ENCODE data around the gene FOXG1. TPM values are rescaled to one million over a fixed set of nuclear protein-coding genes. Genes with fewer than 3 reads are reported as not detected.

Gene FOXG1
- total RNA-seq, 1 experiment from 2014 or later, result 4.5 TPM

DNA sequence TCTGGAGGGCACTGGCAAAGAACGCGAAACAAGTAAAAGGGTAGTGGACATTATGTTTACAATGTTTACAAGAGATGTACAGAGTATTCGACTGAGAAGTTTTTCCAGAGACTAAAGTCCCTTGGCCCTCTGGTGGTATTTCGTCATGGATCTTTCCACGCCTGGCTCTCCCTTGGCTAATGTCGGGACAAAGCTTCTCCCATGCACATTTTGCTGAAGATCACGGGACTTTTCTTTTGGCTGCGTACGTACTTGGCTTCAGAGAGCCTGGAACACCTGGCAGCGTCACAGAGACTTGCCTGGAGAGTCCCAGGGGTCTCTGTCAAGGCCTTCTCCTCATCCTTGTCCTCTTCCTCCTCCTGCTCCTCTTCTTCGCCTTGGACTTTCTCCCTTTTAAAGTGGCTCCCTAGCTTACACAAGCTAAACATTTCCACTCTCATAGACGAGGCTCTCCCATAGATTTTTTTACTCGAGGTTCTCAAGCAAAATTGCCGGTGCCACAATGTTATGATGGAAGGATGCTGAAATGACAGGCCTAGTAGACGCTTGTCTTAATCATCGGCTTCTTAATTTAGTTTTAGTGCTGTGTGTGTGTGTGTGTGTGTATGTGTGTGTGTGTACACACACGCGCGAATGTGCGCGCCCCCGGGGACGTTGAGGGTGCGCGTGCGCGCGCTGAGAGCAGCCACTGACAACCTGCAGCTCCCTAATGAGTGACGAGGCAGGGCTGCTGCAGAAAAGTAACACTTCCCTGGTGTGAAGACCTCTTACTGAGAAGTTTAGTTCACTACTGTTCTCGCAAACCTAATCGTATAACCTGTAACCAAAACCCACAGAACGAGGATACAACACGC is 4.9 kb upstream of the FOXG1 start:
- no peak for DNase-seq (ENCODE audit: low read depth)

- DNase-seq (ENCODE audit: low read depth), result no peak
Observed at GRCh38 chr14:28762303-28762954, 4.2 kb upstream of the FOXG1 start.

- DNase-seq (ENCODE audit: low read depth), result no peak
Observed at GRCh38 chr14:28762955-28763326, 3.6 kb upstream of the FOXG1 start.

DNA sequence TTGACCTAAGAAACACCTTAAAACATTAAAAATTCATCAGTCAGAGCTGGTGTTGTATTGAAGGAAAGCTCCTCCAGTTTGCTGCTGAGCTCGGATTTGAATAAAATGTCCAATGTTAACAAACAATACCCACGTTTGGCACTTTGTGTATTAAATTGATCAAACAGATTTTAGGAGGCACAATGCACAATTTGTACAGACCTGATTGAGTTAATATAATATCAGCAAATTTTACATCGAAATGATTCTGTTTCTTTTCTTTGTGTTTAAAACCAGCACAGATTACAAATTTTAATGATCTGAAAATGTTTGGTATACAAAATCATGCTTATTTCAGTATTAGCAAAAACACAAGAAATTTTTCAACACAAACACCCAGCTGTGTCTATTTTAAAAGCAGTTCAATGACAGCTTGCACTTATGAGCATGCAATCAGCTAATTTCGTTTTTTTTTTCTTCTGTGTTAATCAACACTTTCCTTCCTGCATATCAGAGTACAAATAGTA is 2.8 kb upstream of the FOXG1 start:
- no peak for DNase-seq (ENCODE audit: low read depth)

GRCh38 chr14:28764257-28765160 is 2.1 kb upstream of the FOXG1 start:
- peak; percentile 73 for DNase-seq (ENCODE audit: low read depth)

- peak; percentile 57 for DNase-seq (ENCODE audit: low read depth)
Observed at GRCh38 chr14:28765169-28765830, 1.3 kb upstream of the FOXG1 start.

DNA sequence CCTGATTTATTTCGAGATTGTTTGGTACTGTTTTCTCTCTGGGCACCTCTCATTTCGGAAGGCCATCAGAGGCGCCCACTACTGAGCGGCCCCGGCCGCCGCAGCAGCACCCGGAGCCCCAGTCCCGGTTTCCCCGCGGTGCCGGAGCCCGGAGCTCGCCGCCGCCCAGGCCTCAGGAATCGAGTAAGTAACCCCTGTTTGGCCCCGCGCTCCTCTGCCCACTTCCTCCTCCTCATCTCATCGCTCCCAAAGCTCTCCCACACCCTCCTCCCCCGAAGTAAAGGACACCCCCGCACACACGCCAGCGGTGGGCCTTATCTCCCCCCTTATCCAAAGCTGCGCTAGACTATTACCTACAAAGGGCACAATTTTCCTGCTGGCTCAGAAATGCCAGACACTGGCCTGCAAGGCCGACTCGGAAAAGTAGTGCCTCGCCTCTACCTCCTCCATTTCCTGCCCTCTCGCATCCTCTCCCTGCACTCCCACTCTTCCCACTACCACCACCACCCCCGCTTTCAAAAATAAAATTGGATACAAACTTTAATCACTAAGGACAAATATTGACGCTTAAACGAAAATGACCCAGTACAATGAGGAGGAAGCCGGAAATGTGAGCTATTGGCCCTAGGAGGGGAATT is 637 bp upstream of the FOXG1 start:
- DNase-seq (ENCODE audit: low read depth), result peak; percentile 81

DNA sequence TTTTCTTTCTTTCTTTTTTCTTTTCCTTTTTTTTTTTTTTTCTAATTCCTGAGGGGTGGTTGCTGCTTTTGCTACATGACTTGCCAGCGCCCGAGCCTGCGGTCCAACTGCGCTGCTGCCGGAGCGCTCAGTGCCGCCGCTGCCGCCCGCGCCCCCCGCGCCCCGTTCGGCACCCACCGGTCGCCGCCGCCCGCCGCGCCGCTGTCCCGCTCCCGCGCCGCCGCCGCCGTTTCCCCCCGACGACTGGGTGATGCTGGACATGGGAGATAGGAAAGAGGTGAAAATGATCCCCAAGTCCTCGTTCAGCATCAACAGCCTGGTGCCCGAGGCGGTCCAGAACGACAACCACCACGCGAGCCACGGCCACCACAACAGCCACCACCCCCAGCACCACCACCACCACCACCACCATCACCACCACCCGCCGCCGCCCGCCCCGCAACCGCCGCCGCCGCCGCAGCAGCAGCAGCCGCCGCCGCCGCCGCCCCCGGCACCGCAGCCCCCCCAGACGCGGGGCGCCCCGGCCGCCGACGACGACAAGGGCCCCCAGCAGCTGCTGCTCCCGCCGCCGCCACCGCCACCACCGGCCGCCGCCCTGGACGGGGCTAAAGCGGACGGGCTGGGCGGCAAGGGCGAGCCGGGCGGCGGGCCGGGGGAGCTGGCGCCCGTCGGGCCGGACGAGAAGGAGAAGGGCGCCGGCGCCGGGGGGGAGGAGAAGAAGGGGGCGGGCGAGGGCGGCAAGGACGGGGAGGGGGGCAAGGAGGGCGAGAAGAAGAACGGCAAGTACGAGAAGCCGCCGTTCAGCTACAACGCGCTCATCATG is 654 bp downstream of the FOXG1 start:
- DNase-seq (ENCODE audit: low read depth), result peak; percentile 37

DNA sequence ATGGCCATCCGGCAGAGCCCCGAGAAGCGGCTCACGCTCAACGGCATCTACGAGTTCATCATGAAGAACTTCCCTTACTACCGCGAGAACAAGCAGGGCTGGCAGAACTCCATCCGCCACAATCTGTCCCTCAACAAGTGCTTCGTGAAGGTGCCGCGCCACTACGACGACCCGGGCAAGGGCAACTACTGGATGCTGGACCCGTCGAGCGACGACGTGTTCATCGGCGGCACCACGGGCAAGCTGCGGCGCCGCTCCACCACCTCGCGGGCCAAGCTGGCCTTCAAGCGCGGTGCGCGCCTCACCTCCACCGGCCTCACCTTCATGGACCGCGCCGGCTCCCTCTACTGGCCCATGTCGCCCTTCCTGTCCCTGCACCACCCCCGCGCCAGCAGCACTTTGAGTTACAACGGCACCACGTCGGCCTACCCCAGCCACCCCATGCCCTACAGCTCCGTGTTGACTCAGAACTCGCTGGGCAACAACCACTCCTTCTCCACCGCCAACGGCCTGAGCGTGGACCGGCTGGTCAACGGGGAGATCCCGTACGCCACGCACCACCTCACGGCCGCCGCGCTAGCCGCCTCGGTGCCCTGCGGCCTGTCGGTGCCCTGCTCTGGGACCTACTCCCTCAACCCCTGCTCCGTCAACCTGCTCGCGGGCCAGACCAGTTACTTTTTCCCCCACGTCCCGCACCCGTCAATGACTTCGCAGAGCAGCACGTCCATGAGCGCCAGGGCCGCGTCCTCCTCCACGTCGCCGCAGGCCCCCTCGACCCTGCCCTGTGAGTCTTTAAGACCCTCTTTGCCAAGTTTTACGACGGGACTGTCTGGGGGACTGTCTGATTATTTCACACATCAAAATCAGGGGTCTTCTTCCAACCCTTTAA is 1.5 kb downstream of the FOXG1 start:
- DNase-seq (ENCODE audit: low read depth), result peak; percentile 92

GRCh38 chr14:28769276-28769880 is 2.8 kb downstream of the FOXG1 start:
- DNase-seq (ENCODE audit: low read depth), result no peak

DNA sequence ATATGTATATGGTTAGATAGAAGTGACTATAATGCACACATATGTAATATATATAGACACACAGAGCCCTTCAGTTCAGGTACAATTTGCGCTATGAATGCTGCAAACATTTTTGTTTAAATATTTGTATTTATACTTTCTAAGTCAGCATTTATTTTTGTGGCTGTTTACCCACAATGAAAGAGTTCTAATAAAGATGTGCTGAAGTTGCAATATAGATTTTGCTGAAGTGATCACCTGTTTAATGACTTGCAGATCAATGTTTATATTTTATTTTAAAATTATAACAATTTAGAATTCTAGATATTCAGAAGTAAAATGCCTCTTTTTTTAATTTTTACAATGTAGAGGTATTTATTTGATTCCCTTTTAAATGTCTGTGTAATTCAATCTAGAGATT is 3.5 kb downstream of the FOXG1 start:
- DNase-seq (ENCODE audit: low read depth), result no peak

GRCh38 chr14:28770630-28771029 is 4.0 kb downstream of the FOXG1 start:
- no peak for DNase-seq (ENCODE audit: low read depth)

GRCh38 chr14:28771168-28771567 is 4.6 kb downstream of the FOXG1 start:
- DNase-seq (ENCODE audit: low read depth), result no peak

GRCh38 chr14:28772613-28773012 is 6.0 kb downstream of the FOXG1 start:
- peak; percentile 21 for DNase-seq (ENCODE audit: low read depth)

DNA sequence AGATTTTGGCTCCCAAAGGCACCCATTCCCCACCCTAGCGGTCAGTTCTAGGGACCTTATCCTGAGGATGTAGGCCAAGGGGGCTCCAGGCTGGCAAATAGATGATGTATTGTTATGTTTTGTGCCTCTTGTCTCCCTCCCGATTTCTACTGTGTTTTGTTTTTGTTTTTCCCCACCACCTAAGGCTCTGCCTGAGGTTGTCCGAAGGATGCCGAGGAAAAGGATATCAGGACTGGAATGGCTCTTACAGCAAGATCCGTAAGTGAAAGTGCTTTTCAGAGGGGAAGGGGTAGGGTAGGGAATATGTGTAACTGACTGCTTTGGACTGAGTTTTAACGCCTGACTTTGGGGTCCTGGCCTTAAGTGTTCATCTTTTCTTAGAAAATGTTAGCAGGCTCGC is 6.6 kb downstream of the FOXG1 start:
- DNase-seq (ENCODE audit: low read depth), result no peak

GRCh38 chr14:28773861-28774691 is 7.5 kb downstream of the FOXG1 start:
- peak; percentile 90 for DNase-seq (ENCODE audit: low read depth)
